GM21390 (cell line): ENCODE results near the gene CAPZB.
"Not testable (repeated sequence)": the region's sequence is repeated elsewhere in the genome, so short reads cannot be mapped to it uniquely, and the experiment has no call there.

Experiments
- ATAC-seq: cut with Tn5 transposase; IDR thresholded peaks from one replicate; pipeline ENCODE4 v1.9.1; 2021; ENCODE audit not compliant: unreplicated experiment

CAPZB gene

DNA sequence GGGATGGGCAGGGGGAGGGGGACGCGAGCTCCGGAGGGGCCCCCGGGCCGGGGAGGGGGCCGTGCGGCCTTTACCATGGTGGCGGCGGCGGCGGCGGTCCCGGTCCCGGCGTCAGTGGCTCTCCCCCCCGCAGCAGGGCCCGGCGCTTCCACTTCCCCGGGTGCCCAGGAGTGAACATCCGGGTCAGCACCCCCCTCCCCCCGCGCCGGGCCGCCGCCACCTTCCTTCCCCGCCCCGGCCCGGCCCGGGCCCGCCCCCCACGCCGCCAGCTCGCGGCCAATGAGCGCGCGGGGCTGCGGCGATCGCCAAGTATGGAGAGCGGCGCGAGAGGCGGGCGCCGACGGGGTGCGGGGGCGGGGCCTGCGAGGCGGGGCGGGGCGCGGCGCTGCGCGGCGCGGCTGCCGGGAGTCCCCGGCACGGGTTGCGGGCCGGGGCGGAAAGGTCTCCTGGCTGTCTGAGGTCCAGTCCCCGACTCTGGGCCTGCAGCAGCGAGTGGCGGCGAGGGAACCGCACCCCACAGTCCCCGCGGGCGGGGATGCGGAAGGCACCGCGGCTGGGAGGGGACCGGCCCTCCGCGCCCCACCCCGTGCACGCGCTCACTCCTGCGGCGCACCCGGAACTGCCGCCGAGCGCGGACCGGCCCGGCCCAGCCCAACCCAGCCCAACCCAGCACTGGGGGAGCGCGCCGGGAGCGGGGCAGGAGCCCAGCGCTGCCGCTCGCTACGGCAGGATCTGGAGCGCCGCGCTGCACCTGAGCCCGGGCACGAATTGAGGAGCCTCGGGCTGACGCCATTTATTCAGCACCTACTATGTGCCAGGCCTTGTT lies at the start of gene CAPZB:
CAPZB (minus strand) TSS at position 178 of the 826 bp plus-strand sequence; CDS start at position 77, 101 bp downstream.
- peak; percentile 70 for ATAC-seq

DNA sequence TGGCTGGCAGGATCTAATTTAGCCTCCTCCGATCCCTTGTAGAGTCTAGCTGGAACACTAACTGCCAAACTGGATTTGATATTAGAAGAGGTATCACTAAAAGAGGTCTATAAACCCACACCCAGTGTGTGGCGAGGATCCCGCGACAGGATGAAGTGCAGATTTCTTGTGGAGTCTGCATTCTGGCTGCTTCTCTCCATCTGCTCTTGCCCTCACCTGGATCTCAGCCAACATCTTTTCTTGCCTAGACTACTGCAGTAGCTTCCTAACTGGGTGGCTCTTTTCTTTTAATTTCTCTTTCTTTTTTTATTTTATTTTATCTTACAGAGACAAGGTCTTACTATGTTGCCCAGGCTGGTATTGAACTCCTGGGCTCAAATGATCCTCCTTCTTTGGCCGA lies 48.9 kb upstream of the CAPZB start:
- no peak for ATAC-seq

DNA sequence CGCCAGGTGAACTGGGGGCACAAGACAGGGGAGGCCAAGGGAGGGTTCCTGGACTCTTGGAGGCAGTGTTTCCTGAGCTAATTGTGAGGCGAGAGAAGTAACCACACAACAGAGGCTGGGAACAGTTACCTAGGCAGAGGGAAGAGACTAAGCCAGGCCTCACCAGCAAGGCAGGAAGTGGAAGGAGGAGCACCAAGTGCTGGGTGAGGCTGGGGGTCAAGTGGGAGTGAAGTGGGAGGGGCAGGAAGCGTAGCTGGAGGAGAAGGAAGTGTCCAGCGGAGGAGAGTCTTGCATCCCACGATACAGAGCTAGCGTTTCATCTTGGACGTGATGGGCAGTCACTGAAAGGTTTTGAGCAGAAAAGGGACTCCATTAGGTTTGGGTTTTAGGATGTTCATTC lies 48.3 kb upstream of the CAPZB start:
- no peak for ATAC-seq

DNA sequence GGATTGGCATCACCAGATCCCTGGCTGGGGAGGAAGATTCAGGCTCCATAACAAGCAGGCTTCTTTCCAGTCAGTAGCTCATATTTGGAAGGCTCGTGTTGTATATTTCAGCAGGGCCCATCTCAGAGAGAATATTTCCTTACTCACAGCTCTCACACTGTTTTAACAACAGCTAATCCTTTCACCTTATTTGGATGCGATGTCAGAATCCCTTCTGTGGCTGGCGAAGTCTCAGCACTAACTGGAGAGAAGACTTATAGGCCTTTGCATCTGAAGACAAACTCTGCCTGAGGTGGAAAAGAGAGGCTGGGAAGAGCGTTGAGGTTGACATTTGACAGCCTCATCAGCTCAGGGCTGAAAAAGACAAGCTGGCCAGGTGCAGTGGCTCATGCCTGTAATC lies 47.2 kb upstream of the CAPZB start:
- no peak for ATAC-seq

DNA sequence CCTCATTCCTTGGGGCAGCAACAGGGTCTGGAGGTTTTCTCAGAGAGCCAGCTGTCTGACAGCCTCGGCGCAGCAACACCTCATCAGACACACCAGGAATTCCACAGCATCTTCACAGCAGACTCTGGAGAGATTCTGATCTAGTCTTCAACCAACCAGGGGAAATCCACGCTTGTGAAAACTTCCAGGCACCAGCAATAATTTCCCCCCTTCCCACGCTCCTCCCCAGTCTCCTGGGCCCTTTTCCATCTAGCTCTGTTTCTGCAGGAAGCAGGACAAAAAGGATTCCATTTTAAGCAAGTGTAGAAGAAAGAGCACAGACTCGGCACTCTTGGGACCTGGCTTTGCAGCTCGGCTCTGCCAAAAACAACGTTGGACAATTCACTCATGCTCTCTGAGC lies 44.3 kb upstream of the CAPZB start:
- no peak for ATAC-seq

DNA sequence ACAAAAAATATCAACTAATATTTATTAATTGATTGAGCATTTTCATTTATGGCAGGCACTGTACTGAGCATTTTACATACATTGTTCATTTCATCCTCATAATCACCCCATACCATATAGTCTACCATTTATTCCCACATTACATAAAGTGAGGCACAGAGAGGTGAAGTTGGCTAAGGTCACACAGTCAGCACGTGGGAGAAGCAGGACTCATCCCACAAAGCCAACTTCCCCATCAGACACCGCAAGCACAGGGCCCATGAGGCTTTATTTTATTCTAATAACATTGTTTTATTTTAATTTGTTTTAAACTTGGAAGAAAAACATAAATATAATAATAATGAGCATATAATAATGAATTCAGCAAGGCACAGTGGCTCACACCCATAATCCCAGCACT lies 43.1 kb upstream of the CAPZB start:
- no peak for ATAC-seq

DNA sequence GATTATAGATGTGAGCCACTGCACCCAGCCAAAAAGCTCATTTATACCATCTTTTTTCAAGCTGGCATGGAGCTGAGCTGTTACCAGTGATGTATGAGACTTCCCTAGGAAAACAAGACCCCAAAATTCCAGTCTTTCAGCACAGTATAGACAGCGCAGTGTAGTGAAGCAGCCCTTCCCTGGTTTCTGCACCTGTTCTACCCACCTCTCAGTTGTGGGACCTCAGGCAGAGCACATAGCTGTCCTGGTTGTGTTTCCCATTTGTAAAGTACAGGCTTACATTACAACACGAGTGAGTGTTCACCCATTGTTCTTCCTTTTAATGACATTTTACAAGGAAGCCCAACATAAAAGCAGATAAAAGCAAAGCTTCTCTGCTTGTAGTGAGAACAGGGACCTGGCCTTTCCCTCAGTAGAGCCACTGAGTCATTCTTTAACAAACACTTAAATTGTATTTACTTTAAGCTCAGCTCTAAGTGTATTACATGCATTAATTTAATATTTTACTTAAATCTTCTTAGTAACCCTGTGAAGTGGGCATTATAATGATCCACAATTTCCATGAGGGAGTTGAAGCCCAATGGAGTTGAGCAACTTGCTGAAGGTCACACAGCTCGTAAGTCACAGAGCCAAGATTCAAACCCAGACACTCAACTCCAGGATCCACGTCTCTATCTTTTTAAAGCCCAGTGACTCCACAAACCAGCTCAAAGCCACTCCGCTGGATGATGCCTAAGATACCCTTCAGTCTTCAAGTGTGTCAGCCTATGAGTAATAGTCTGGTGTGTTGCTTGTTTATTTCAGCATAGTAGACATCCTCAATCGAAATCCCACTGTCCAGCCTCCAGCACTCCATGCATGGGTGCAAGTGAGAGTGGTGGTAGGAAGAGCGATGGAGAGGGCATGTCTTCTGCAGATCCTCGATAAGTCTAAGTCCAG lies 40.5 kb upstream of the CAPZB start:
- no peak for ATAC-seq

DNA sequence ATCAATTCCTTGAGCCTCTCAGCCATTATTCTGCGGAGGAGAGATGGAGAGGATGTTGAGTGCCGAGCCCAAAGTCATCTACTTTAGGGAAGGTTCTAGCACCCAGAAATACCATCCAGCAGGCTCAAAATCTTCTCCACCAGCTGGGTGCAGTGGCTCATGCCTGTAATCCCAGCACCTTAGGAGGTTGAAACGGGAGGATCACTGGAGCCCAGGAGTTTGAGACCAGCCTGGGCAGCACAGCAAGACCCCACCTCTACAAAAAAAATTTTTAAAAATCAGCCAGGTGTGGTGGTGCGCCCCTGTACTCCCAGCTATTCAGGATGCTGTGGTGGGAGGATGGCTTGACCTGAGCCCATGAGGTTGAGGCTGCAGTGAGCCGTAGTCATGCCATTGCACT lies 39.5 kb upstream of the CAPZB start:
- no peak for ATAC-seq

DNA sequence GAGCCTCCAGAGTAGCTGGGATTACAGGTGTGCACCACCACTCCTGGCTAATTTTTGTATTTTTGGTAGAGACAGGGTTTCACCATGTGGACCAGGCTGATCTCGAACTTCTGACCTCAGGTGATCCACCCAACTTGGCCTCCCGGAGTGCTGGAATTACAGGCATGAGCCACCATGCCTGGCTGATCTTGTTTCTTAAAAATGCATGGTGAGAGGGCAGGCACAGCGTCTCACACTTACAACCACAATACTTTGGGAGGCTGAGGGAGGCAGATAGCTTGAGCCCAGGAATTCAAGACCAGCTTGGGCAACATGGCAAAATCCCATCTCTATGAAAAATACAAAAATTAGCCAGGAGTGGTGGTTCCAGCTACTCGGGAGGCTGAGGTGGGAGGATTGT lies 37.2 kb upstream of the CAPZB start:
- ATAC-seq = not testable (repeated sequence)

DNA sequence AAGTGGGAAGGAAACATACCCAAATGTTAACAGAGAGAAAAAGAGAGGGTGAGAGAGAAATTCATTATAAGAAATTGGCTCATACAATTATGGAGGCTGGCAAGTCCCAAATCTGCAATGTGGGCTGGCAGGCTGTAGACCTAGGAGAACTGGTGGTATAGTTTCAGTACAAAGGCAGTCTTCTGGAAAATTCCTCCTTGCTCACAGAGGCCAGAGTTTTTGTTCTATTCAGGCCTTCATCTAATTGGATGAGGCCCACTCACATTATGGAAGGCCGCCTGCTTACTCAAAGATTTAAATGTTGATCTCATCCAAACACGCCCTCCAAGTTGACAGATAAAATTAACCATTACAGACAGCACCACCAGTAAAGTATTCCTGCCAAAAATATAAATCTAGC lies 36.1 kb upstream of the CAPZB start:
- ATAC-seq = no peak

DNA sequence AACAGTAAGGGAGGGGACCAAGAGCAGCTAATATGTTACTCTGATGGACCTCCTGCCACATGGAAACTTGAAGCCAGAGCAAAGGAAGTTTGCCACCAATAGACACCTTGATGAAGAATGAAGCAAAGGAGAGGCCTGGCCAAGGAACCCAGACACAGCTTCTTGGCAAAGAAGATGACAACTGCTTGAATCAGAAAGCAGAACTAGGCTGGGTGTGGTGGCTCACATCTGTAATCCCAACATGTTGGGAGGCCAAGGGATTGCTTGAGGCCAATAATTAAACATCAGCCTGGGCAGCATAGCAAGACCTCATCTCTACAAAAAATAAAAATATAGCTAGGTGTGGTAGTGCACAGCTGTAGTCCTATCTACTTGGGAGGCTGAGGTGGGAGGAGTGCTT lies 31.7 kb upstream of the CAPZB start:
- no peak for ATAC-seq

DNA sequence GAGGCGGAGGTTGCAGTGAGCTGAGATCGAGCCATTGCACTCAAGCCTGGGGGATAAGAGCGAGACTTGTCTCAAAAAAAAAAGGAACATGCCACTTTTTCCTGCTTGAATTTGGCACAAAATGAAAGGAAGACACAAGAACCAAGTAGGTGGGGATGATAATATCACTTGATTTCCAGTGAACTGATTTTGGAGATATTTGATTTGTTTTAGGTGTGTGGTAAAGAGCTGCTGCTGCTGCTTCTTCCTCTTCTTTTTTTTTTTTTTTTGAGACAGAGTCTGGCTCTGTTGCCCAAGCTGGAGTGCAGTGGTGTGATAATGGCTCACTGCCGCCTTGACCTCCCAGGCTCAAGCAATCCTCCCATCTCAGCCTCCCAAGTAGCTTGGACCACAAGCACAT lies 29.9 kb upstream of the CAPZB start:
- no peak for ATAC-seq

DNA sequence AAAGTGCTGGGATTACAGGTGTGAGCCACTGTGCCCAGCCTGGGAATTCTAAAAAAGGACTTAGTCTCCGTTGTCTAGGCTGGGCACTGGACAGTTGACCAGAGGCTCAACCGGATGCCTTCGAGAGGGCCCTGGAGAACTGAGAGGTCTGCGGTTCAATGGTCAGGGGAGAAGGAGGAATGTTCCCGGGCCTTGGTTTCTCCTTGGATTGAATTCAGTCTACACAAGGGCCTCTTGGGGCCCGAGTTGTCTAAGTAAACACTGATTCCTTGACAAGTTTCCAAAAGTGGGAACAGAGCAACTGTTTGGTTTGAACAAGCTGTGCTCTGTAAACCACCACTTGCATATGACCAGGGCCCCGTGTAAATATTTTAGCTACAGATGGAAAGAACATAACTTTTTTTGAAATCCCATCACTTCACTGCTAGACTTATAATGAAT lies 29.1 kb upstream of the CAPZB start:
- ATAC-seq = no peak

DNA sequence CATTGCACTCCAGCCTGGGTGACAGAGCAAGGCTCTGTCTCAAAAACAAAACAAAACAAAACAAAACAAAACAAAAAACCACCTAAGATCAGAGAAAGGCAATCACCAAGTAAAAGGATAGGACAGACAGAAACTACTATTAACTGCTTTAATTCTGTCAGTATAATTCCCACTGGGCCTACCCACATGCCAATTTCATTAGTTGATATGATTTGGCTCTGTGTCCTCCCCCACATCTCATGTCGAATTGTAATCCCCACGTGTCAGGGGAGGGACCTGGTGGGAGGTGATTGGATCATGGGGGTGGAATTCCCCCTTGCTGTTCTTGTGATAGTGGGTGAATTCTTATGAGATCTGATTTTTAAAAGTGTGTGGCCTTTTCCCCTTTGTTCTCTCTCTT lies 27.2 kb upstream of the CAPZB start:
- no peak for ATAC-seq

DNA sequence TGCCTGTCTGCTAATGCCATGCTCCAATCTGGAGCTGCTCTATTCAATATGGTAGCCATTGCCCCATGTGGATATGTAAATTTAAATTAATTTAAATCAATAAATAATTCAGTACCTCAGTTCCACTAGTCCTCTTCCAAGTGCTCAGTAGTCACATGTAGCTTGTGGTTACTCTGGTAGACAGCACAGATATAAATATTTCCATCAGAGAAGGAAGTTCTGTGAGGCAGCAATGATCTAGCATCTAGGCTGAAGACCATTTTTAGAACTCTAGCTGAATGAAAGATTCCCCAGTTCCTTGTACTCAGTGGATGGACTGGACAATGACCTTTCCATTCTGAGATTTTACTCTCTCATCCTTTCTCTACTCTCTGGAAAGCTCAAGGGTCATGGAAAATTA lies 25.8 kb upstream of the CAPZB start:
- ATAC-seq = no peak

DNA sequence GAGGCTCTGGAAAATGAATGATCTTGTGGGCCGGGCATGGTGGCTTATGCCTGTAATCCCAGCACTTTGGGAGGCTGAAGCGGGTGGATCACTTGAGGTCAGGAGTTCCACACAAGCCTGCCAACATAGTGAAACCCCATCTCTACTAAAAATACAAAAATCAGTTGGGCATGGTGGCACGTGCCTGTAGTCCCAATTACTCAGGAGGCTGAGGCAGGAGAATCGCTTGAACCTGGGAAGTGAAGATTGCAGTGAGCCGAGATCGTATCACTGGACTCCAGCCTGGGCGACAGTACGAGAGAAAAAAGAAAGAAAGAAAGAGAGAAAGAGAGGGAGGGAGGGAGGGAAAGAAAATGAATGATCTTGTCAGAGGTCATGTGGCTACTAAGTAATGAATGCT lies 24.3 kb upstream of the CAPZB start:
- ATAC-seq = not testable (repeated sequence)

DNA sequence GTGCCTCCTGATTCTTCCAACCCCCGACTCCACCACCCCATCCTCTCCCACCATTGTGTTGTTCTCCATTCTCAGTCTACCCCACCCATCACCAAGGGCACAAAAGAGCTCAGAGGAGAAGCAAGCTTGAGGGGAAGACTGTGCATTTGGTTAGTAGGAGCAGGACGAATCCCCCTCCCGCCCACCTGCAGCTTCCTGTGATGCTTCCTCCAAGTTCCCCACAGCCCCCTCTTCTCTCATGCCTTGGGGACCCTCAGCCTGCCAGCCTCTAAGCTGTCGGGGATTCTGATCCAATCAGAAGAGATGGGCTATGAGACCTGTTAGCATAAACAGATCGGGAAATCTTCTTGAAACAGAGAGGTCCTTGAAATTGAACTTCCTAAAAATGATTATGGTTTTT lies 22.2 kb upstream of the CAPZB start:
- ATAC-seq = no peak

DNA sequence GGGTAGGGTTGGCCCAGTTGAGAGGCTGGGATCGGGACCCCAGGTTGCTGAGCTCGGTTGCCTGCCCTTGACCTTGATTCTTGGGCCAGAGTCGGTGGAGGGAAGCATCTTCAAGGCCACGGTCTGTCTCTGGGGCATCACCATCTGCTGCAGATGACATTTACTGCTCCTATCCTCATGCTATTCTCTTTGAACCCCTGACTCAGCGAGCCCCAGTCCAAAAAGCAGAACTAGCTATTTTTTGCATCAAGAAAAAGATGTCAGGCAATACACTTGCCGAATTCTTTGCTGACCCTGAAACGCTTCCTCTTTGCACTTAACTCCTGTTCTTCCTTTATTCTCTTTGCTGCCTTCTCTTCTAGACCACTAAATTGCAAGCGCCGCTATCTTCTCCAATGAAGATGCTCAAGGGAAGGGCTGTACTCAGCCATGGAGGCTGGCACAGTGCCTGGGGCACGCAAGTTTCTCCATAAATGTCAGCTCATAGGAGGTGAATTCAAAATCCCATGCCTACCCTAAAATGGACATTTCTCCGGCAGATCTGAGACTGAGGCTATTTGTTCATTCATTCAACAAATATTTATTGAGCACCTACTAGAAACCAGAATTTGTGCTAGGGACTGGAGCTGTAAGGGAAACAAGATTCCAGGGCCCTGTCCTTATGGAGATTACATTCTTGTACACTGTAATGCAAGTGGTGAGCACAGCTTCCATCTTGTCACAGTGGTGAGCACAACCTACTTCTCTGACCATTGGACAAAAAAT lies 20.5 kb upstream of the CAPZB start:
- no peak for ATAC-seq

DNA sequence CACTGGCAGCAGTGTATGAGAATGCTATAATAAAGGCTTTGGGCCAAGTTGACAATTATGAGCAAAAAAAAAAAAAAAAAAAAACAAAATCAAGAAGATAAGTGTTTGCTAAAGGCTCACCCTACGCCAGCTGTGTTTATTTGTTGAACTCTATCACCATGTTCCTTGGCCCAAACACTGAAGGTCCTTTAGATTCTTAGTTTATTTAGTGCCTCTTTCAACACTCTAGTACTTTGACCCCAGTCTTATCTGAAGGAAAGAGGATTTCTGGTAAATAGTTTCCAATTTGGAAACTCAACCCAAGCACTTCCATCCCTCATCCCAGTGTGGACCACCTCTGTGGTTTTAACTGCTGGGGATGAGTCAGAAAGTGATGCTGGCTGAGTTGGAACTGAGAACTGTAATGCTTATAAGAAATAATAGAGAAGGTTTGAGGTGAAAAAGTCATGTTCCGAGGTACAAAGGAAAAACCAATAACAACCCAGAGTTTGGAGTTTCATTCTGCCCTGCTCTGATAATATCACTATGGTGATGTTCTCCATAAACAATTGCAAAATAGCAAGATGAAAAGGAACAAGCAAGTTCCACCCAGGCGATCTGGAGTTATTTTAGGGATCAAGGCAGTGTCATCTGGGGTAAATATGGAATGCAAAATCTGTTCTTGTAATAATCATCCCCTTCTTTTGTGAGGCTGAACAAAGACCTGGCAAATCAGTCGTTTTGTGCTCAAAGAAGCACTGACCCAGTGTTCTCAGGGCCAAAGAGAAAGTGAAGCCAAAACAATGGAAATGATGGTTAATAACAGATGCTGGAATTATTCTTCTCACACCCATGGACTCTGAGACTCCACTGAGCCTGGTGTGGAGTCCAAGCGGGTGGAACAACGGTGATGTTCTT lies 19.7 kb upstream of the CAPZB start:
- ATAC-seq = no peak

DNA sequence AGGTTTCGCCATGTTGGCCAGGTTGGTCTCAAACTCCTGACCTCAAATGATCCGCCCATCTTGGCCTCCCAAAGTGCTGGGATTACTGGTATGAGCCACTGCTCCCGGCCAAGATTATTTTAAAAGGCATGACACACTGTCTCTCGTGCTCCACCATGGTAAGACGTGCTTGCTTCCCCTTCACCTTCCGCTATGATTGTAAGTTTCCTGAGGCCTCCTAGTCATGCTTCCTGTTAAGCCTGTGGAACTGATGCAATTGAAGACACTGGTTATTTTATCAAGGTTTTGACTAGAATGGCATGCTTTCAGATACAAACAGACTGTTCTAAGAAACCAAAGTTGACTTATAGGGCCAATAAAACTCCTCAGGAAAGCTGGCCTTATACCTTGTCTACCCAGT lies 16.9 kb upstream of the CAPZB start:
- not testable (repeated sequence) for ATAC-seq
